Measurements from ENCODE around the gene CLN5.

GRCh38 chr13:76976929-76977328 lies 15.0 kb upstream of the CLN5 start:
- TF ChIP-seq YY1 (IDR thresholded peaks at IDR 0.05; ENCODE audit: insufficient read depth, insufficient read length) (no peak), SUZ12 (IDR thresholded peaks at IDR 0.05; ENCODE audit: extremely low read depth, insufficient read depth, insufficient read length) (no peak)

All from NT2/D1 (cell line).